ENCODE results near the gene CD1C. TPM values are rescaled to one million over a fixed set of nuclear protein-coding genes. Genes with fewer than 3 reads are reported as not detected.

CD1C gene
- total and polyA plus RNA-seq, 9 of the 15 experiments (the other 6 are each of a cell fraction or from before 2014, with no cell fraction given), result not detected

- CTCF ChIA-PET (ENCODE audit: low intra/inter-chr PET ratio), result no interaction called here
- no peaks in the 10 kb centered on the region for H3K9me3 ChIP-seq (replicated peaks; ENCODE audit: control insufficient read depth, insufficient read depth, low read depth, low read length)
- H3K9me1 ChIP-seq (ENCODE audit: control insufficient read depth, insufficient read depth, low read length), result no peaks in the 10 kb centered on the region
- H3K4me1 ChIP-seq (replicated peaks in 1 of 2; ENCODE audit: control insufficient read depth in 2 of 2, insufficient read depth in 2 of 2, low read length in 2 of 2), result no peaks in the 10 kb centered on the region
- TF ChIP-seq POLR2H (tag; IDR thresholded peaks at IDR 0.05; ENCODE audit: low read depth) (no peak), ZC3H4 (CRISPR knock-in tag; IDR thresholded peaks at IDR 0.05; ENCODE audit: borderline replicate concordance) (no peak), FOXK1 (CRISPR knock-in tag; IDR thresholded peaks at IDR 0.05; ENCODE audit: borderline replicate concordance) (no peak)
- ATAC-seq, result no peak
- no peaks in the 10 kb centered on the region for H3K79me2 ChIP-seq (ENCODE audit: control insufficient read depth, insufficient read depth, low read length)
- no peak overlapping the region for H3K27ac ChIP-seq (ENCODE audit: extremely low read depth, low read depth, low read length)
- H4K20me1 ChIP-seq (replicated peaks; ENCODE audit: control insufficient read depth, insufficient read depth, low read length), result no peaks in the 10 kb centered on the region
- no peak for DNase-seq (ENCODE audit: extremely low read depth in 1 of 4, low spot score in 3 of 4)
- H3K36me3 ChIP-seq (ENCODE audit: control insufficient read depth, insufficient read depth, low read length), result no peaks in the 10 kb centered on the region
- POLR2A ChIA-PET, result no interaction called here
- no peak overlapping the region for H3K9ac ChIP-seq (ENCODE audit: insufficient read depth in 1 of 2, low read depth in 2 of 2, low read length in 2 of 2)
- H3K4me2 ChIP-seq (ENCODE audit: insufficient read depth, low read length), result no peak overlapping the region
- 0% methylated on average over 11 of the region's 11 CpGs for WGBS (ENCODE audit: insufficient coverage, low coverage, missing lambda C conversion rate)
- H3K4me3 ChIP-seq, result no peak overlapping the region
- H2AFZ ChIP-seq (ENCODE audit: low read depth, low read length), result no peak overlapping the region
- no peak for FAIRE-seq
- intact Hi-C loops (cut with micrococcal nuclease) (no loop called here), in situ Hi-C loops (cut with MboI) (no loop called here)
- no TSS peak for BruUV-seq (replicated peaks)
- no peaks in the 10 kb centered on the region for H3K27me3 ChIP-seq (ENCODE audit: control insufficient read depth in 2 of 2, insufficient read depth in 2 of 2, low read length in 2 of 2)
Measured at GRCh38 chr1:158330391-158331105, 40.8 kb downstream of the CD1C start.

GRCh38 chr1:158331106-158331425, 41.3 kb downstream of the CD1C start:
- WGBS (ENCODE audit: insufficient coverage, low coverage, missing lambda C conversion rate), result 0% methylated on average over 1 of the region's 1 CpG
- H3K9me3 ChIP-seq (replicated peaks; ENCODE audit: control insufficient read depth, insufficient read depth, low read depth, low read length), result no peaks in the 10 kb centered on the region
- no peaks in the 10 kb centered on the region for H3K79me2 ChIP-seq (ENCODE audit: control insufficient read depth, insufficient read depth, low read length)
- in situ Hi-C loops (cut with MboI), result no loop called here
- H3K4me3 ChIP-seq, result no peak overlapping the region
- no peak for FAIRE-seq
- H3K27me3 ChIP-seq (ENCODE audit: control insufficient read depth in 2 of 2, insufficient read depth in 2 of 2, low read length in 2 of 2), result no peaks in the 10 kb centered on the region
- H2AFZ ChIP-seq (ENCODE audit: low read depth, low read length), result no peak overlapping the region
- H3K36me3 ChIP-seq (ENCODE audit: control insufficient read depth, insufficient read depth, low read length), result no peaks in the 10 kb centered on the region
- no peaks in the 10 kb centered on the region; a peak in 1 of 5 replicates for H3K4me1 ChIP-seq (replicated peaks in 1 of 2; ENCODE audit: control insufficient read depth in 2 of 2, insufficient read depth in 2 of 2, low read length in 2 of 2)
- no peak overlapping the region for H3K4me2 ChIP-seq (ENCODE audit: insufficient read depth, low read length)
- H3K9me1 ChIP-seq (ENCODE audit: control insufficient read depth, insufficient read depth, low read length), result no peaks in the 10 kb centered on the region
- ChIA-PET POLR2A (no interaction called here), CTCF (ENCODE audit: low intra/inter-chr PET ratio) (no interaction called here)
- no peak overlapping the region for H3K27ac ChIP-seq (ENCODE audit: extremely low read depth, low read depth, low read length)
- intact Hi-C loops (cut with micrococcal nuclease), result no loop called here
- DNase-seq (ENCODE audit: extremely low read depth in 1 of 4, low spot score in 3 of 4), result no peak
- no TSS peak for BruUV-seq (replicated peaks)
- H3K9ac ChIP-seq (ENCODE audit: insufficient read depth in 1 of 2, low read depth in 2 of 2, low read length in 2 of 2), result no peak overlapping the region
- no peaks in the 10 kb centered on the region for H4K20me1 ChIP-seq (replicated peaks; ENCODE audit: control insufficient read depth, insufficient read depth, low read length)
- no peak for ATAC-seq
- TF ChIP-seq TBL1XR1 (IDR thresholded peaks at IDR 0.05; ENCODE audit: low read length in 2 of 2) (no peak), TARDBP (IDR thresholded peaks at IDR 0.05) (no peak), SRSF9 (IDR thresholded peaks at IDR 0.05; ENCODE audit: borderline replicate concordance, low read depth, low read length) (no peak), TRIM25 (IDR thresholded peaks at IDR 0.05; ENCODE audit: borderline replicate concordance) (no peak), USF2 (CRISPR knock-in tag; IDR thresholded peaks at IDR 0.05) (no peak), ZNF551 (CRISPR knock-in tag; IDR thresholded peaks at IDR 0.05) (no peak), RB1 (IDR thresholded peaks at IDR 0.05; ENCODE audit: low read depth) (no peak), CAMTA2 (CRISPR knock-in tag; conservative IDR thresholded peaks at IDR 0.05) (no peak), FOXA3 (CRISPR knock-in tag; conservative IDR thresholded peaks at IDR 0.05 in 1 of 2, IDR thresholded peaks at IDR 0.05 in 1 of 2) (no peak), ZBTB2 (IDR thresholded peaks at IDR 0.05) (no peak)
